Measurements from ENCODE around the gene RASAL3. TPM values are rescaled to one million over a fixed set of nuclear protein-coding genes. Genes with fewer than 3 reads are reported as not detected.

RASAL3 gene
- total RNA-seq, 1 experiment from 2014 or later = 0.57 TPM

DNA sequence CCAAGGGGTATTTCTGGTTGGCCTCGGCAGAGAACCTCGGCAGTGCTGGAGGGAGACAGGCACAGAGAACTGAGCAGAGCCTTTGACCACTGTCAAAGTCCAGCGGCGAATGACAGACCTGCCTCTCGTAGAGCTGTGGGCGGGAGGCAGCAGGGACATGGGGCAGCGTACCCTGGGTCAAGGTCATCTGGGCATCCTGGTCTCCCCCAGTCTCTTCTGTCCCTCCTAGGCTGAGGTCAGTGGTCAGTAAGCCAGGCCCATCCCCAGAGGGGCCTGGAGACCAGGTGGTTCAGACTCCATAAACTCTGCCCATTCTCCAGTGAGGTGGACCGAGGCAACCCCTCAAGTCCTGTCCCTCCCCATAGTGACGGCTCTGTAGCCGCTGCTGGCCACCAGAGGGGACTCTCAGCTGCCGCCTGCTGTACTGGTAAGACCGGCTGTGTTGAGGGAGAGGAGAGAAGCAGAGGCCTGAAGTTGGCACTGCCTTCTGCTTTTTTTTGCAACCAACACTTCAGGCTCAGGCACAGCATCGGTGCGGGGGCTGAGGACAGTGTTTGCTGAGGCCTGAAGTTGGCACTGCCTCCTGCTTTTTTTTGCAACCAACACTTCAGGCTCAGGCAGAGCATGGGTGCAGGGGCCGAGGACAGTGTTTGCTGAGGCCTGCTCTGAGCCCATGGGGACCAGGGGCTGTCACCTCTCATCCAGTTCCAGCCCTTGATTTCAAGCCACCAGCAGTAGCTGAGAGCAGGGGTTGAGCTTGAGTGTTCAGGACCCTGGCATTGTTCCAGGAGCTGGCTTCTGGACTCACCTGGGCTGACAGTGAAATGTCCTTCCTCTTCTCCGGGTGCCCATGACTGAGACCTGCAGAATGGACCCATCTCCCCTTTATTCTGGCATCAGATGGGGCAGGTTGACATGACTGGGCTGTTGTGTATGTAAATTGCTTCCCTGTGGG is 15.3 kb upstream of the RASAL3 start, which contains the start of gene PGLYRP2:
PGLYRP2 (minus strand) TSS at position 111 of the 955 bp plus-strand sequence. CDS start 130 bp downstream, outside the sequence.
- peak; percentile 49; the same call in 1 of the 2 replicates for ATAC-seq
- H3K4me2 ChIP-seq (ENCODE audit: low read length) = no peak within 1 kb of the TSS
- no peaks in the 10 kb centered on the region for H3K4me1 ChIP-seq (ENCODE audit: control insufficient read depth in 1 of 2, insufficient read depth in 2 of 2, low read length in 2 of 2)
- no peaks in the 10 kb centered on the region for H3K9me3 ChIP-seq (ENCODE audit: control insufficient read depth in 1 of 2, insufficient read depth in 1 of 2, low read depth in 1 of 2, low read length in 2 of 2)
- RAD21 ChIA-PET (ENCODE audit: low non-redundant PET in 1 of 2, low total read pairs in 2 of 2, uncharacterized antibody in 2 of 2, unreplicated experiment in 2 of 2) = interaction anchor here in 1 of 2 experiments (0.6 kb wide), 1 partner anchor 388 kb away, joined by 4 read pairs; no protein-coding TSS in a partner anchor
- H3K27ac ChIP-seq (ENCODE audit: low read depth, low read length) = no peak within 1 kb of the TSS
- no peak within 1 kb of the TSS for H3K9ac ChIP-seq (ENCODE audit: low read length)
- no peak for DNase-seq (ENCODE audit: low read depth, low spot score)
- H3K9me2 ChIP-seq (ENCODE audit: insufficient read depth) = no peaks in the 10 kb centered on the region
- no peak within 1 kb of the TSS for H3K4me3 ChIP-seq (replicated peaks in 1 of 2; ENCODE audit: low read depth in 1 of 2, low read length in 2 of 2)
- intact Hi-C loops (cut with micrococcal nuclease) = loop anchor here (1.0 kb wide), 1 partner anchor 77 kb away; no protein-coding TSS in a partner anchor
- H4K20me1 ChIP-seq (ENCODE audit: insufficient read depth) = no peaks in the 10 kb centered on the region
- no peak within 1 kb of the TSS for H2AFZ ChIP-seq (ENCODE audit: low read depth, low read length, poor library complexity, severe bottlenecking)
- CTCF ChIA-PET = interaction anchor here (1.4 kb wide), 1 partner anchor 76 kb away, joined by 5 read pairs; no protein-coding TSS in a partner anchor
- no peaks in the 10 kb centered on the region for H3K36me3 ChIP-seq (ENCODE audit: control insufficient read depth in 1 of 2, insufficient read depth in 2 of 2, low read length in 2 of 2)
- BruUV-seq (replicated peaks) = no TSS peak
- POLR2A ChIA-PET = interaction anchor here (0.9 kb wide), 1 partner anchor 76 kb away, joined by 3 read pairs; no protein-coding TSS in a partner anchor
- TF ChIP-seq POLR2A (IDR thresholded peaks at IDR 0.05; ENCODE audit: borderline replicate concordance, extremely low read depth, insufficient read depth, insufficient read length) = no peak
- no peak for TF ChIP-seq REST (IDR thresholded peaks at IDR 0.05; ENCODE audit: low read depth)
- no peak for TF ChIP-seq ELF1 (IDR thresholded peaks at IDR 0.05; ENCODE audit: borderline replicate concordance, low read depth)
- TF ChIP-seq CBX3 (IDR thresholded peaks at IDR 0.05; ENCODE audit: low read depth) = no peak
- no peak for TF ChIP-seq SIN3A (IDR thresholded peaks at IDR 0.05; ENCODE audit: low read depth)
- TF ChIP-seq, protein P1, sequence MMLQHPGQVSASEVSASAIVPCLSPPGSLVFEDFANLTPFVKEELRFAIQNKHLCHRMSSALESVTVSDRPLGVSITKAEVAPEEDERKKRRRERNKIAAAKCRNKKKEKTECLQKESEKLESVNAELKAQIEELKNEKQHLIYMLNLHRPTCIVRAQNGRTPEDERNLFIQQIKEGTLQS (IDR thresholded peaks at IDR 0.05) = no peak
- TF ChIP-seq SRF (IDR thresholded peaks at IDR 0.05; ENCODE audit: low read depth) = no peak
- no peak for TF ChIP-seq POLR2AphosphoS5 (IDR thresholded peaks at IDR 0.05; ENCODE audit: low read depth, low read length)
- TF ChIP-seq RAD21 (IDR thresholded peaks at IDR 0.05; ENCODE audit: low read depth) = peak; percentile 52
- TF ChIP-seq, protein P2, sequence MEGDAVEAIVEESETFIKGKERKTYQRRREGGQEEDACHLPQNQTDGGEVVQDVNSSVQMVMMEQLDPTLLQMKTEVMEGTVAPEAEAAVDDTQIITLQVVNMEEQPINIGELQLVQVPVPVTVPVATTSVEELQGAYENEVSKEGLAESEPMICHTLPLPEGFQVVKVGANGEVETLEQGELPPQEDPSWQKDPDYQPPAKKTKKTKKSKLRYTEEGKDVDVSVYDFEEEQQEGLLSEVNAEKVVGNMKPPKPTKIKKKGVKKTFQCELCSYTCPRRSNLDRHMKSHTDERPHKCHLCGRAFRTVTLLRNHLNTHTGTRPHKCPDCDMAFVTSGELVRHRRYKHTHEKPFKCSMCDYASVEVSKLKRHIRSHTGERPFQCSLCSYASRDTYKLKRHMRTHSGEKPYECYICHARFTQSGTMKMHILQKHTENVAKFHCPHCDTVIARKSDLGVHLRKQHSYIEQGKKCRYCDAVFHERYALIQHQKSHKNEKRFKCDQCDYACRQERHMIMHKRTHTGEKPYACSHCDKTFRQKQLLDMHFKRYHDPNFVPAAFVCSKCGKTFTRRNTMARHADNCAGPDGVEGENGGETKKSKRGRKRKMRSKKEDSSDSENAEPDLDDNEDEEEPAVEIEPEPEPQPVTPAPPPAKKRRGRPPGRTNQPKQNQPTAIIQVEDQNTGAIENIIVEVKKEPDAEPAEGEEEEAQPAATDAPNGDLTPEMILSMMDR (IDR thresholded peaks at IDR 0.05 in 2 of 3, conservative IDR thresholded peaks at IDR 0.05 in 1 of 3; ENCODE audit: borderline replicate concordance in 1 of 3, insufficient read depth in 1 of 3, low read depth in 2 of 3, low read length in 2 of 3) = peak; percentile 15 to 33 (median 31); a peak in 4 of 6 replicates
- no peaks in the 10 kb centered on the region for H3K79me2 ChIP-seq (ENCODE audit: insufficient read depth, low read length)
- no peaks in the 10 kb centered on the region for H3K27me3 ChIP-seq (ENCODE audit: insufficient read depth, low read length)
